ENCODE data around the gene EN1.

EN1 gene

DNA sequence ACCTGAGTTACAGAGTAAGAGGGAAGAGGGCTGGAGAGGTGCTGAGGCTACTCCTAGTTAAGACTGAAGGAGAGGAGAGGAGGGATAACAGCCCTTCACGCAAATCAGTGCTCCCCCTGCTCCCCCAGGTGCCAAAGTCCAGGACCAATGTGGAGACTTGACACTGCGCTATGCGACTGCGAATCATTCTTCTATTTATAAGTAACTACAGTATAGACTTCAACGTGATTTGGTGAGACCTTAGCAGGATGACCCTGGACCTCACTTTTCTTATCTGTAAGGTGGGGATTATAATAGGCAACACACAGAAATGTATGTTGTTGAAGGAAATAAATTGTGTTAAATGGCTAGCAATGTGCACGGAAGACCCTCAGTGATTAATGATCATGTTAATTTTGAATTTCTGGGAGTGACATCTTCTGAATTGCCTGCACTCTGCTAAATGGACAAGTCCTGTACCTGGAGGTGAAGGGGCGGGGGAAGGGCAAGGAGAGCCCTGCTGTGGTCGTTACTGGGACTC is 11.0 kb downstream of the EN1 start:
- DNase-seq (ENCODE audit: low read depth in 1 of 2, low spot score in 1 of 2) = no peak
- no peak for TF ChIP-seq JUND (IDR thresholded peaks at IDR 0.05; ENCODE audit: low read depth)
- in situ Hi-C loops (cut with HindIII; ENCODE audit: low pct_unique_long_range_greater_than_20kb, low sequenced_read_pairs) = no loop called here

DNA sequence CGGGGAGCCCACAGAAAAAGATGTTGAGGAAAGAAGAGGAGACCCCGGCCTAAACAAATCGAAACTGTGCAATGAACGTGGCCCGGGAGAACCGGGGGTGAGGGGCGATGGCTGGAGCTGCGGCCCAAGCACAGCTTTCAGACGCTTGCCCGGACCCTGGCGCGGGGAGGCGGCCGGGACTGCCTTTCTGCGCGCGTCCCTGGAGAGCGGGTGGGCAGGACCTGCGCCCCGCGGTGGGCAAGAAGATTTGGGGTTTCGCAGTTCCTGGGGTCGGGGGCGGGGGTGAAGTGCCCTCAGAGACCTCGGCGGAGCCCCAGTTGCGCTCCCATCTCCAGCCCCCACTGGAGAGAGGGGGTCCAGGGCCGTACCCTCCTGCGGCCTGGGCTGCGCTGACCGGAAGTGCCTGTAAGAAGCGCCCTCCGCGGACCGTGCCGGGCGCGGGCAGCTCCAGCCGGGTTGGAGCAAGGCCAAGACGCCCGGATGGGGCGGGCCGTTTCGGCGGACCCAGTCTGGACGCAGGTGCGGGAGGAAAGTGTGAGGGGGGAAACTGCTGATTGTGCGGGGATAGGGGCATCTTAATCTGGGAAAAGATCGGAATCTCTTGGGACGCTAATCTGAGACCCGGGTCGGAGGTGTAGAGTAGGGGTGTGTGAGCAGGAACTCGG is 11.6 kb downstream of the EN1 start:
- in situ Hi-C loops (cut with HindIII; ENCODE audit: low pct_unique_long_range_greater_than_20kb, low sequenced_read_pairs) = no loop called here
- DNase-seq (ENCODE audit: low read depth in 1 of 2, low spot score in 1 of 2) = no peak
- no peak for TF ChIP-seq JUND (IDR thresholded peaks at IDR 0.05; ENCODE audit: low read depth)

DNA sequence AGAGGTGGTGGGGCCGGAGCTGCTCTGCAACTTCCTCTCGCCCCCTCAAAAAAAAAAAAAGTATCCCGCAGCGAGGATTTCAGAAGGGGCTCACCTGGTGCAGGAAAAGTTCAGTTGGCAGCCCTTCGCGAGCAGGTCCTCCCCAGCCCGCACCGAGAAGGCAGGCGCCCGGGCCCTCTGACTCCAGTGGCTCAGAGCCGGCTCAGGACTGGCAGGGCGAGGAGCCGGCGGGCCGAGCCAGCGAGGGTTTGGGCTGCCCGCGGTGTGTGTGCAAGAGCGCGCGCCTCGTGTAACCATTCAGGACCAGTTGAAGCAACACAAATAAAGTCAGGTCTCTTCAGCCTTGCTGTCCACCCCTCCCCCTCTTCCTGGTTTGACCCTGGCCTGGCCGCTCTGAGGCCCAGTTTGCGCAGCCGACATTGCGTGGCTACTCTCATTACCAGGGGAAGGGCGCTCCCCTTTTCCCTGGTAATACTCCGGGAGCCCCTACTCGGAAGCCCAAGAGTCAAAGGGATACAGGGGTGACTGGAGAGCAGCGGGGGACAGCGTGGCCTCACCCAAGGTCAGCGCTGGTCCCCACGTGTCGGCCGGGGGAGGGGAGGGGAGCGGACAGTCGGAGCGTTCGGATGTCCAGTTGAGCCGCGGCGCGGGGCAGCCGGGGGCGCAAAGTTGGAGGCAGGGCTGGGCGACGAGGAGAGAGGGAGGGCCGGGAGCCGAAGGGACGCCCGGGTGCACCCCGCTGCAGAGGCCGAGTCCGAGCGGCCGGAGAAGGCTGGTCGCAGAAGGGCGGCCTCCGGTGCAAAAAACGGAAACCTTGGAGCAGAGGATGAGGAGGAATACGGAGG is 12.3 kb downstream of the EN1 start:
- in situ Hi-C loops (cut with HindIII; ENCODE audit: low pct_unique_long_range_greater_than_20kb, low sequenced_read_pairs) = no loop called here
- DNase-seq (ENCODE audit: low read depth in 1 of 2, low spot score in 1 of 2) = no peak
- no peak for TF ChIP-seq JUND (IDR thresholded peaks at IDR 0.05; ENCODE audit: low read depth)

DNA sequence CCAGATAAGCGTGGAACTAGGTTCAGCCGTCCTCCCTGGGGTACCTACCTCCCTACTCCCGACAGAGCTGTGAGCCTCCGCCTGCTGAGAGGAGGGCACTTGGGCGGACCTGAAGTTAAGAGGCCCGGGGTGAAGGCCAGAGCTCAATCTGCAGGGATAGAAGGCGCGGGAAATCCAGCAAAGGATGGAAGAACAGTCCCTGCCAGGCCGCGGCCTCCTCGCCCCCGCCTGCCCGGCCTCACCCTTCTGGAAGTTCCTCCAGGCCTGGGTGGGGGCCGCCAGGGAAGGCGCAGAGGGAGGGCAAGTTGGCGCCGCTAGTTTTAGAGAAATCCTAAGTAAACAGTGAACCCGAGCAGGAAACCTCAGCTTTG is 13.0 kb downstream of the EN1 start:
- TF ChIP-seq JUND (IDR thresholded peaks at IDR 0.05; ENCODE audit: low read depth) = no peak
- in situ Hi-C loops (cut with HindIII; ENCODE audit: low pct_unique_long_range_greater_than_20kb, low sequenced_read_pairs) = no loop called here
- no peak for DNase-seq (ENCODE audit: low read depth in 1 of 2, low spot score in 1 of 2)

DNA sequence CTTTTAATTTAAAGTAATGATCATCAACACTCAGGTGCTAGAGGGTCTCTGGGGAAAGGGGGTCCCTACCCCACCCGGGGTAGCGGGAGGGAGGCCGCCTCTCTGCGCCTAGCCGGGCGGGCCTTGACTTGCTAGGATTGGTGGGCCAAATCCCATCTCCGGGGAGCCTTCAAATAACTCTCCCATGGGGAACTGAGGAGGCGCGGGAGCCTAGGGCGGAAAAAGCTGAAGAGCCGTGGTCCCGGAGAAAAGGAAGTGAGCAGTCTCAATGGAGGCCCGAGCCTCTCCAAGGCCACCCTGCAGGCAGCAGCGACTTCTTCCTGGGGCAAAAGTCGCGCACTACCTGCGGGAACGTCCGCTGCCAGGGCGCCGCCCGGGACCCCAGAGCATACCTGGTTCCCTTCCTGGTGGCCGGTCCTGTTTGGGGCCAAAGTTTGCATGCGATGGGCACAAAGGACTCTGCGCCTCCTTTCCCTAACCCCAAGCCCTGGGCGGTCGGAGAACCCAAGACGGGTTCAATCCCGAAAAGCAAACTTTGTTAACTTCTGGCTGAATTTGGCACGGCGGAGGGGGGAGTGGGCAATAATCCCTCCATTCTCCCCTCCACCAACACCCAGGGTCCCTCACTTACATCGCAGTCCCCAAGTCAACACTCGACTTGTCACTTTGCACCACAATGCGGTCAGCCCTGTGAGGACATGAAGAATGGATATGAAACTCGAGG is 13.6 kb downstream of the EN1 start:
- no peak for DNase-seq (ENCODE audit: low read depth in 1 of 2, low spot score in 1 of 2)
- in situ Hi-C loops (cut with HindIII; ENCODE audit: low pct_unique_long_range_greater_than_20kb, low sequenced_read_pairs) = no loop called here
- TF ChIP-seq JUND (IDR thresholded peaks at IDR 0.05; ENCODE audit: low read depth) = no peak

DNA sequence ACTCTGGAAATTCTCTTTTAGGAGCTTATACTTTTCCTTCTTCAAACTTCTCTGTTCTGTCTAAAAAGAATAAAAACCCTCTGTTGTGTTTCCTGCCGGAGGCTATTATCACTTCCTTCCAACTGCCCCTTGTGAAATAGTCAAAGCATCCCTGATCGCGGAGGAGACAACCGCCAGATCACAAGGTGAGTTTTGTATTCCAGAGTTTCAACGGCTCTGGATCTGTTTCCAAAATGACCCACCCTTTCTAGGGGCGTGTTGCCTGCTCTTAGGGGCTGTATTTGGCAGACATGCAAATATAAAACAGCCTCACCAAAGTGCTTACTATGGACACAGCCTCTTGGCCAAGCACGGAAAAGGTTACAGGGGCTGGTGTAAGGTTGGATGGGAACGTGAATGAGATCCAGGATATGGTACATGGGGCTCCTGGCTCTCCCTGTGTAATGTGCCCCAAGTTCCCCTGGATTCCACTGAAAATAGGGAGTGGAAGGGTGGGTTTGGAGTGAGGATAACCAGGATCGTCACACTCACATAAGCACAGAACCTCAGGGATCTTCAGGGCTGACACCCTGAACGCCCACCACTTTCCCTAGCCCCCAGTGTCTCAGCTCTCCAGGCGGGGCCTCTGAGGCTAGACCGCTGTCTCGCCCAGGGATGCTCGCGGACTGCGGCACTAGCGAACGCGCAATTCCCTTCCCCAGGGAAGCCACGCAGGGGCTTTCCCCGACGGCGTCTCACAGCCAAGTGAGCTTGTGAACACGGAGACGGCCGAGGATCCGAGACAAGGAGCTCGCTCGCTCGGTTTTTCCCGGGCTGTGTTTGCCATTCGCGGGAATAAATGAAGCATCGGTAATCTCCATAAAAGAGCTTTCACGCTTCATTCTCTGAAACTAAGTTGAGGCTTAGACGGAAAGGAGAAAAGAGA is 14.4 kb downstream of the EN1 start:
- no peak for DNase-seq (ENCODE audit: low read depth in 1 of 2, low spot score in 1 of 2)
- in situ Hi-C loops (cut with HindIII; ENCODE audit: low pct_unique_long_range_greater_than_20kb, low sequenced_read_pairs) = no loop called here
- no peak for TF ChIP-seq JUND (IDR thresholded peaks at IDR 0.05; ENCODE audit: low read depth)

DNA sequence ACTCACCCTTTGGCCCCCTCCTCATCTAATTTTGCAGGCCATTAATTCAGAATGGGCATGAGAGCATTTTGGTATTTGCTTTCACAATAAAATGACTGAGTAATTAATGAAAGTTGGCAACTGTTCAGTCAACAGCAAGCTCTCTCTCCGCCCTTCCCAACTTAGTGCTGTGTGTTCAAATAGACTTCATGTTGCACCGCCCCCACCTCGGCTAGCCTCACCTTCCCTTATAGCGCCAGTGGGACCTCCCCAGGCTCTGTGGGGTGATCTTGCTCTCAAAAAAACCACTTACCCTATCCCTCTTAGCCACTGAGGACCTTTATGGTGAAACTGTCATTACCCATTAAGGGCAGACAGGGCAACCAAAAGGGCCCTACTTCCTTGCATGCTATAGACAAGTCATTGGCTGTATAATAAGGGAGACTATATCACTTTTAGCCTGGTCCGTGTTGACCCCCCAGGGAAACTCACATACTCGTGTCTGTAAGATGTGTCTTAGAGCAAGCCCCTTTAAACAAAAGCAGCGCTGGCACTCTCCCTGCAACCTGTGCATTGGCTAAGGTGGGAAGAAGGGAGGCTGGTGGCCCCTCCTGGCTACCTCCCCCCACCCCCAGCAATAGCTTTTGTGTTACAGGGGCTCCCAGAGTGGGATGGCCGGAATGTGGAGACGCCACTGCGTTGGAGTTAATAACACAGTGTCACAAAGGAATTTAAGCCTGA is 15.2 kb downstream of the EN1 start:
- in situ Hi-C loops (cut with HindIII; ENCODE audit: low pct_unique_long_range_greater_than_20kb, low sequenced_read_pairs) = no loop called here
- no peak for DNase-seq (ENCODE audit: low read depth in 1 of 2, low spot score in 1 of 2)
- TF ChIP-seq JUND (IDR thresholded peaks at IDR 0.05; ENCODE audit: low read depth) = no peak

DNA sequence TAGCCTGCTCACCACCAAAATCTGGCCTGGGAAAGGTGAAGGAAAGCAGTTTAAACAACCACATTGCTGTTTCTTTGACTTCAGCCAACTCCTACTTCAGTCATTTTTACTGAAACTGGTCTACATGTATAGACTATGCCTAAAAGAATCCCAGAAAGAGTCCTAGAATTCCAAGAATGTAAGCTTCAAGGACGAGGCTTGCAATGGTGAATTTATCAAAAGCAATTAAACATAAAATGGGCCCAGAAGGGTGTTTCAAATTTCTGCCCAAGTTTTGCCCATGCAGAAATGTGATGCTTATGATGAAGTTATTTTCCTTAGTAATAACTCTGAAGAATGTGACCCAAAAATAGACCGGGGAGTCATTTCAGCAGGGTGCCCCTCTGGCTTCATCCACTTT is 16.6 kb downstream of the EN1 start:
- no peak for DNase-seq (ENCODE audit: low read depth in 1 of 2, low spot score in 1 of 2)
- in situ Hi-C loops (cut with HindIII; ENCODE audit: low pct_unique_long_range_greater_than_20kb, low sequenced_read_pairs) = no loop called here
- no peak for TF ChIP-seq JUND (IDR thresholded peaks at IDR 0.05; ENCODE audit: low read depth)

DNA sequence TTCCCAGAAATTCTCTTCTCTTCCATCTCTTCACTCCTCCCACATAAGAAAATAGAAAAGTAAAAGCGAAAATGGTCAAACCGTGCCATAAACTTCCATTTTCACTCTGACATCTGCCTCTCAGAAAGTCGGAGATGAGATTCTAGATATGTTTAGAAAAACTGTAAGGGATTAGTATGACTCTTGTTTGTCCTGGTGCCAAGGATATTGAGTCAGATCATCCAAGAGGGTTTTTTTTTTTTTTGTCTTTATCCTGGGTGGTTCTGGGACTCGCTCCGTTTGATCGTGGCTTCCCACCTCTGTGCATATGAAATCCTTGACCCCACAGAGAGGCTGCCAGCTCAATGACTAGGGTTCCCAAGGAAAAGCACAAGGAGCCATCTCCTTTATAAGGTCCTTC is 17.3 kb downstream of the EN1 start:
- no peak for TF ChIP-seq JUND (IDR thresholded peaks at IDR 0.05; ENCODE audit: low read depth)
- in situ Hi-C loops (cut with HindIII; ENCODE audit: low pct_unique_long_range_greater_than_20kb, low sequenced_read_pairs) = no loop called here
- no peak for DNase-seq (ENCODE audit: low read depth in 1 of 2, low spot score in 1 of 2)

DNA sequence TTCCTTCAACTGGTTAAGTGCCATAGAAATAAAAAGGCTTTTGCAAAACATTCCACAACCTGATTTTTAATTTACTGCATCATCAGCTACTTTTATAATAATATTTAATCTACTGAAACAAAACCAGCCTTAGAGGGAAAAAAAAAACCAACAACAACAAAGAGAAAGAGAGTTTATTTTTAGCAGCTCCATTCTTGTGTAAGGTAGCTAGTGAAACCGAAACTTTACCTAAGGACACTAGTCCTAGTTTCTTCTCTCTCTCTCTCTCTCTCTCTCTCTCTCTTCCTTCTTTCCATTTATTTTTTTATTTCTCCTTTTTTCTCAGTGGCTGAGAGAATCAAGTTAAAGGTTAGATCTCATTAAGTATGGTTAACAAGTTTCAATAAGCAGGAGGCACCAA is 21.4 kb downstream of the EN1 start:
- TF ChIP-seq JUND (IDR thresholded peaks at IDR 0.05; ENCODE audit: low read depth) = no peak
- DNase-seq (ENCODE audit: low read depth in 1 of 2, low spot score in 1 of 2) = no peak
- in situ Hi-C loops (cut with HindIII; ENCODE audit: low pct_unique_long_range_greater_than_20kb, low sequenced_read_pairs) = no loop called here

DNA sequence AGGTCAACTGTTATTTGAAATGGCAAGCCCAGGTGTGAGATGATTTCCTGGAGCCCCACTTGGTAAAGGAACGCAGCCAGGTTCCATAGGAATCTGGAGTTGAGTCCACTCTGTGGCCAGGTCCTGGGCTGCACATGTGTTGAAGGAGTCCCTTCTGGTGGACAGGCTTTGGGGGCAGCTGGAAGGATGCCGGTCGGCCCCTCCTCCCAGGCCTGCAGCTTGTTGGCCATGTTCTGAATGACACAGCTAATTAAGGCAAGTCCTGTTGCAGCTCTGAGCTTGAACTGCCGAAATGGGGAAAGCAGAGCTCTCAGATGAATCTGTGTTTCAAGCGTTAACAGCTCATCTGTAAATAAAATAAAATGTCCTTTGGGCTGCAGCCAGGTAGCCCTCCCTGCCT is 23.8 kb downstream of the EN1 start:
- DNase-seq (ENCODE audit: low read depth in 1 of 2, low spot score in 1 of 2) = no peak
- in situ Hi-C loops (cut with HindIII; ENCODE audit: low pct_unique_long_range_greater_than_20kb, low sequenced_read_pairs) = no loop called here
- no peak for TF ChIP-seq JUND (IDR thresholded peaks at IDR 0.05; ENCODE audit: low read depth)
